ENCODE data around the gene MXRA7.

MXRA7 gene

GRCh38 chr17:76645481-76645880 is 65.3 kb downstream of the MXRA7 start:
- H3K4me3 ChIP-seq (replicated peaks; ENCODE audit: low read depth, low read length) = no peak overlapping the region
- DNase-seq (ENCODE audit: low read depth) = no peak
- no peak for TF ChIP-seq CTCF (IDR thresholded peaks at IDR 0.05; ENCODE audit: low read length, missing control alignments)

GRCh38 chr17:76644995-76645394 is 65.8 kb downstream of the MXRA7 start:
- TF ChIP-seq CTCF (IDR thresholded peaks at IDR 0.05; ENCODE audit: low read length, missing control alignments) = no peak
- no peak overlapping the region for H3K4me3 ChIP-seq (replicated peaks; ENCODE audit: low read depth, low read length)
- DNase-seq (ENCODE audit: low read depth) = no peak

GRCh38 chr17:76643553-76644148 is 67.1 kb downstream of the MXRA7 start, which contains the start of gene ST6GALNAC1:
TSS of gene ST6GALNAC1 (minus strand) at chr17:76643757. CDS start at chr17:76643638, 119 bp downstream.
- TF ChIP-seq CTCF (IDR thresholded peaks at IDR 0.05; ENCODE audit: low read length, missing control alignments) = no peak
- H3K4me3 ChIP-seq (replicated peaks; ENCODE audit: low read depth, low read length) = no peak within 1 kb of the TSS
- DNase-seq (ENCODE audit: low read depth) = peak; percentile 52

- no peak for DNase-seq (ENCODE audit: low read depth)
- H3K4me3 ChIP-seq (replicated peaks; ENCODE audit: low read depth, low read length) = no peak overlapping the region
- no peak for TF ChIP-seq CTCF (IDR thresholded peaks at IDR 0.05; ENCODE audit: low read length, missing control alignments)
These were observed 67.8 kb downstream of the MXRA7 start for GRCh38 chr17:76642994-76643393.

- no peak overlapping the region for H3K4me3 ChIP-seq (replicated peaks; ENCODE audit: low read depth, low read length)
- no peak for DNase-seq (ENCODE audit: low read depth)
- no peak for TF ChIP-seq CTCF (IDR thresholded peaks at IDR 0.05; ENCODE audit: low read length, missing control alignments)
These were observed 68.7 kb downstream of the MXRA7 start for GRCh38 chr17:76642032-76642561.

- DNase-seq (ENCODE audit: low read depth) = peak; percentile 44
- no peak overlapping the region for H3K4me3 ChIP-seq (replicated peaks; ENCODE audit: low read depth, low read length)
These were observed 69.3 kb downstream of the MXRA7 start for GRCh38 chr17:76641501-76641900.

More at GRCh38 chr17:76641501-76641900, 69.3 kb downstream of the MXRA7 start:
- no peak for TF ChIP-seq CTCF (IDR thresholded peaks at IDR 0.05; ENCODE audit: low read length, missing control alignments)

Data from fibroblast of pulmonary artery (primary cell).